RKO (cell line): ENCODE results near the gene MBLAC2.

Experiments used
- DNase-seq: peaks from one replicate; pipeline ENCODE4 v3.0.0-alpha.2; 2016; ENCODE audit warnings: low spot score

MBLAC2 gene

DNA sequence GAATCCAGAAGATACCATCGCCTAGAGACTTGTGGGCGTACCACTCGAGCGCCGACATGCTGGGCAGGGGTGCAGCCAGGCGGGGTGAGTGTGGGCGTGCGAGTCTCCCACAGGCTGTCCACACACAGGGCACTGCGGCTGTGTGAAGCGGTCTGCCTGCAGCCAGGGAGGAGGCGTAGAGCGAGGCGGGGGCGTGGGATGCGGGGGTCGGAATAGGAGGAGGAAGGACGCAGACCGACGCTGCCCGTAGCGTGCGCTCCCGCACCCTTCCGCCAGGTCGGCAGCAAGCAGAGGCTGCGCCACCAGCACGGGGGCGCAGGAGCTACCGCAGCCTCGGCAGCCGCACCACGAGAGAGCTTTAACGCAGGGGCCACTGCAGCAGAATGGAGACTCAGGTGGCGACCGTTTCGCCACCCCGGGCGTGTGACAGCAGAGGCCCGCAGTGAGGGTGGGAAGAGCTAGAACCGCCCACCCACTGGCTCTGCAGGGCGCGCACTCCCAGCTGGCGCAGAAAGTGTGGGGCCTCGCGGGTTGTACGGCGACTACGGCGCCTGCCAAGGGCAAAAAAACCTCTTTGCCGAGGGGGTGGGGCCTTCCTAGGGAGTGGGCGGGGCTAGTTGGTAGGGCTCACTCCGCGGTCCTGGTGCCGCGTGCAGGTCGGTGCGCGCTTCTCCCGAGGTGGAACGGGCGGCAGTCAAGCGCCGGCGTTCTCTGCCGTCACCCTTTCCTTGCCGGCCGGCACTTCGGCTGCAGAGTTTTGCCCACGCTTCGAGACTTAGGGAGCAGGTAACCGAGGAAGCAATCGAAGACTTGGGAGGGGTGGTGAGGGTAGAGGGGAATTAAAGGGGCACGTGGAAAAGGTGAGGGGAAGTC is at the start of gene MBLAC2, which contains the start of gene POLR3G:
TSS of gene MBLAC2 (minus strand) at position 537 of the 873 bp plus-strand sequence. CDS start at position 58, 479 bp downstream.
TSS of gene POLR3G (plus strand) at position 630 of the 873 bp plus-strand sequence. CDS start 10,704 bp downstream, outside the sequence.
- peak; percentile 91 for DNase-seq

DNA sequence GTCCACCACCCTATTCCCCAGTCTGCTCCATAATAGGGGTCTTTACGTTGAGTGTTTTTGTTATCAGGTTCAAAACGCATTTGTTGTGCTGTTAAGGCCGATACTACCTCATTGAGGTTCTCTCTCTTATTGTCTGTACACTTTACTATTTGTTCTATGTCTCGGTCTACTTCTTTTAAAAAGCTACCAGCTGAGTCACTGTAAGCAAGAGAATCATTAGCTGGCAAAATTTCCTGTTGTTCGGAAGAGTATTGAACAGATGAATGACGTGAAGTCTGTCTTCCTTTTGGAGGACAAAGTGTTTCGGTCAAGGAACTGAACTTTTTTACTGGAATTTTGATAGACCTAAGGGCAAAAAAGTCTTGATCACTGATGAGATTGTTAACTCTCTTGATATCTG is 44.5 kb upstream of the MBLAC2 start:
- DNase-seq: no peak

DNA sequence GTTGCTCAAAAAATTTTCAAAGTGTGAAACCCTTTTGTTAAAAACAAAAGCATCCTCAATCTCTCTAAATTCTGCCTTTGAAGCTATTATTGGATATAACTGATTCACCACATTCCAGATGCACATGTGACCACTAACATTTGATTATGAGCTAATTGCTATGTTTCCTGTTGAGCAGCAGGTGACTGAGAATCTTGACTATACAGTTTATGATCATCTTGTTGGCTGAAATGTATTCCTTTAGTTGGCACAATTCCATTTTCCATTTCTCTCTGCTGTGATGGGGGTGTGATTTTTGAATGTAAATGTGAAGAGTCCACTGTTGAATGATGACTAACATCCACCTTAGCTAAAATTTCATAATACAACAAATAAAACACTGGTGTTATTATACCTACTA is 44.1 kb upstream of the MBLAC2 start:
- DNase-seq: peak; percentile 64

DNA sequence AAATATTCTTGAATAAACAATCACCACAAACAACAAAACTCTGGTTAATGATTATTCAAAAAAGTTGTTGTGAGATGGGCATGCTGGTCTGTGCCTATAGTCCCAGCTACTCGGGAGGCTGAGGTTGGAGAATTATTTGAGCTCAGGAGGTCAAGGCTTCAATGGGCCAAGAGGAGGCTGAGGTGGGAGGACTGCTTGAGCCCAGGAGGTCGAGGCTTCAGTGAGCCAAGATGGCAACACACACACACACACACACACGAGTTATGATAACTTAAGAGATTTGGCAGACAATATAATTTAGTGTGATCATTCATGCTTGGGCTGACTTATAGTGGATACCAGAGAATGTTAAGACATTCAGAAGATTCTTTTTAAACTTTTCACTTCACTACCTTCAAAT is 39.9 kb upstream of the MBLAC2 start:
- DNase-seq: no peak

DNA sequence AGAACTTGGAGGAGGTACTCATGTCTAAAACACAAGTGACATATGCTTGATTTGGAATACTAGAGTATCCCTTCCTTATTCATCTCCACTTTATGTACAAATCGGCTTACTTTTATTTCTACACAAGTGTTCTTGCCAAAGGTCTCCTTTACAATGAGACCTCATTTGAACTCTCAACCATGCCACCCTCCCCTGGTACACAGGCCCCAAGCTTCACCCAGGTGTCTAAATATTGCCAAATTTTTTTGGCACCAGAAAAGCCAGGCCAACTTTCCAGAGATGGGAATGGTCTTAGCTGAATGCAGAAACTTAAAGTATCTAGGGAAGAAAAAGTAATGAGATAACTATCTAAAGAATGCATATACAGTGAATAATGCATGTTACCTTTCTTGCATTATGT is 35.9 kb upstream of the MBLAC2 start:
- DNase-seq: no peak

DNA sequence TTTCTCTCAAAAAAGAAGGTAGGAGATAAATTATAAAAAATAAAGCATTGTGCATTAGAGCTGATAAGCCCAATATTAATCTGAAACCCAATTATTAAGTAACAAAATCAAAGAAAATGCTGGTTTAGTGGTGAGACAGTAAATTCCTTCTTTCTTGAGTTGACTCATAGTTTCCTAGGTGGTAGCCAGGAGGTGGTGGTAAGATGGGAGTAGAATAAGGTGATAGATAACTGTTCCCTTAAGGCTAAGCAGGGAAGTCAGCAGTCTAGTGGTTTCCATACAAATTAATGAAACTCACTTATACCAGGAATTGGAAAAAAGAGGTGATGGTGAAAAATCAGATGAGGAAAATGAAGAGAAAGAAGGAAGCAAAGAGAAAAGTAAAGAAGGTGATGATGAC is 31.6 kb upstream of the MBLAC2 start:
- no peak for DNase-seq

DNA sequence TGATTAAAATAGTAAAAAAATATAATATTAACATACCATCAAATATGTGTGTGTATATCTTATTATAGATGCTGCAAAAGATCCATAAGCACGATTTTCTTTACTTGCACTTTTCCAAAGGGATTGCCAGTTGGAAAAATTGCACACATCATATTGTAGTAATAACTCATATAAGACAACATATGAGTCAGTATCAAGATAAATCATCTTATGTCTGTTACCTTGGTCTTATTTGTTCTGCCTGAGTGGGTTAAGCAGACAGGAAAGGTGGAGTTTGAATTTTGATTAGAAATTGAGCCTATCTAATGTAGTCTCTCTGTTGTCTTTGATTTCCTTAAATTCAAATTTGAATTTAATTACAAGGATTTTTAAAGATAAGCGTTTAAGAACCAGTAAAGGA is 30.2 kb upstream of the MBLAC2 start:
- DNase-seq: peak; percentile 18

DNA sequence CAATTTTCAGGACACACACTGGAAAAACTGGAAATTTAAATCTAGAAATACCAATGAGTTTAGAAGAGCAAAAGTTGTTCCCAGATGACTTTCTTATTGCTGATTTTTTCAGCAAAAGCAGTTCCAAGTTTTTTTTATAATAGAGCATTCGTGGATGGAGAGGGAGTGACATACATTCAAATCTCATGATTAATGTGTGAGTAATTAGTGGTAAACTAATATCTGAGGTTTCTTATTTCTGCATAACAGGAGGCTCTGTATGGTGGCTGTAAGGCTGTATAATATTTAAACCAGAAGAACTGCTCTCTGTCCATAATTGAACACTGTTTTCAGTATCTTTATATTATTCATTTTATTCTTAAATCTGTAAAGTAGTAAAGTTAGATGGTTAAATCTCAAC is 29.0 kb upstream of the MBLAC2 start:
- no peak for DNase-seq

DNA sequence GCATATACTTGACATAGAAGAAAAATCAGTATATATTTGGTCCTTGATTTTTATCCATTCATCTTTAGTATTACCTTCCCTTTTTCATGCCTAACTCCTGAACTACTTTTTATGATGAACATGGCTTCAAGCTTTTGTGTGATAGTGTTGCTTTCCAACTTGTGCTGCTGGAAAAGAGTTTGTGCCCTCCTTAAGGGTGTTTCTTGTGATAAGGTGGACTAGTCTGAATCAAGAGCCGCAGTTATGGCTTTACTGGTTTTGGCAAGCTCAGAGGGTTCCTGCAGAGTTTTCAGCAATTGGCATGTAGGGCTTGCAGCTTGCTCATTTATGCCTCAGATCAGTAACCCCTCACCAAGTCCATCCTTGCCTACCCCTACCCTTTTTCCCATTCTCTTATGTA is 20.6 kb upstream of the MBLAC2 start:
- DNase-seq: no peak

DNA sequence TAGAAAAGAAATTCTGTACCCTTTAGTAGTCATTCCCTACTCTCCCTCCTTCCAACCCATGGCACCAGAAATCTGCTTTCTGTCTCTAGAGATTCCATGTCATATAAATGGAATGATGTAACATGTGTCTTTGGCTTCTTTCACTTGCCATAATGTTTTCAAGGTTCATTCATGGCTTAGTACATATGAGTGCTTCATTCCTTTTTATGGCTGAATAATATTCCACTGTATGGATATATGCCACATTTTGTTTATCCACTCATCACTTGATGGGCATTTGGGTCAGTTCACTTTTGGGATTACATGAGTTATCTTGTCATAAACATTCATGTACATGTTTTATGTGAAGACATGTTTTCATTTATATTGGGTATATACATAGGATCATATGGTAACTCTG is 19.5 kb upstream of the MBLAC2 start:
- no peak for DNase-seq

DNA sequence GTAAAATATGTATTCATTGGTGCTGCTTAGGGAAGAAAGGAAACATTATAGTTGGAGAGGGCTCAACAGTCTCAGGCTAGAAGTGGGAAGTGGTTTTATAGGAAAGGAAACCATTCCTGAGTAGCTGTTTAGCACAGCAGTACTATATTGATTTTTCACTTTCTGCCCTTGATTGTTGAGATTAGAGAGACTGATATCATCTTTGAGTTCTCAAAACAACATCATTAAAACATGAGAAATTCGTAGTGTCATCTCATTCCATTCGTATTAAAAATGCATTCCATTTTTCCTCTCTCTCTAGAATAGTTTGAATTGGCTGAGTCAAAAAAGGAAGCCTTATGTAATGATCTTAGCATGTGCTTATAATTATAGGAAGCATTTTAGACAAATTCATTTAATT is 14.2 kb upstream of the MBLAC2 start:
- no peak for DNase-seq

DNA sequence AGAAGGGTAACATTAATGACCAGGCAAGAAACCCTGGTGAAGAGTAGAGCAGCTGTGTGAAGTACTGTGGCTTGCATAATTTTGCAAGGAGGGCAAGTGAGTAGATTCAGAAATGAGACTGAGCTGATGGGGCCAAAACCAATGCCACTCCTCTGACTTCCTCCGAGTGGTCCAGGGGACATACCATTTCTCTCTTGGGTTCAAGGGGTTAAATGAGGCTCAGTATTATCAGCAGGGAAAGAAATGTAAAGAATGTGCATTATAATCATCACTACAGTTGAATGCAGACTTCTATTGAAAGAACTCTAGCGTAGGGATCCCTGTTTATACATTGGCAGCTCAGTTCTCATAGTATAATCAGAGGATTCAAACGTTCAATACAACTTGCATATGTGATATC is 10.0 kb upstream of the MBLAC2 start:
- no peak for DNase-seq

DNA sequence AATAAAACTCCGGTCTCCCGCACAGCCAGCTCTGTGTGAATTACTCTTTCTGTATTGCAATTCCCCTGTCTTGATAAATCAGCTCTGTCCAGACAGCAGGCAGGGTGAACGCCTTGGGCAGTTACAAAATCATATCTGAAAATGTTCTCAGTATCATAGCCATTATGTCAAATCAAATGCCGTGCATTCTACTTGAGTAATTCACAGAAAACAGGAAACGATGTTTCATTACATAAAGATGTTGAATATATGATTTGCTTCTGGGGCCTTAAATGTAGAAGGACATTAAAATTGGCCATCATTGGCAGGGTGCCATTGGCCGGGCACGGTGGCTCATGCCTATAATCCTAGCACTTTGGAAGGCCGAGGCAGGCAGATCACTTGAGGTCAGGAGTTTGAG is 8.6 kb upstream of the MBLAC2 start:
- DNase-seq: no peak

DNA sequence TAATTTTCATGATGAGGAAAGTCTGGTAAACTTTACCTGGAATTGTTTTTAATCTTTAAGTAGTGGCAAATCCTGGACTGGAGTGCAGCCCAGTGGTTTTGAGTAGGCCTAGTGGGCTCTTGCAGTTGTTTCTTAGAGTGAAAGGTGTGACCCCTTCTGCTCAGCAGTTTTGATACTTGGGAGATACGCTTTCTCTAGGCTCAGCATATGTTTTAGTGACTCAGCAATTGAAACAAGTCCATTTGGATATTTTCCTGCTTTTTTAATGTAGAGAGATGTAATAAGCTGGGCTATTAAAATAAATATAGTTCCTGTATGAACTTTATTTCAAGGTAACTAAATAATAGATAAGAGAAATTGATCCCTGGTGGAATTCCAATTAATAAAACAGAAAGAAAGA is 6.1 kb upstream of the MBLAC2 start:
- DNase-seq: no peak

DNA sequence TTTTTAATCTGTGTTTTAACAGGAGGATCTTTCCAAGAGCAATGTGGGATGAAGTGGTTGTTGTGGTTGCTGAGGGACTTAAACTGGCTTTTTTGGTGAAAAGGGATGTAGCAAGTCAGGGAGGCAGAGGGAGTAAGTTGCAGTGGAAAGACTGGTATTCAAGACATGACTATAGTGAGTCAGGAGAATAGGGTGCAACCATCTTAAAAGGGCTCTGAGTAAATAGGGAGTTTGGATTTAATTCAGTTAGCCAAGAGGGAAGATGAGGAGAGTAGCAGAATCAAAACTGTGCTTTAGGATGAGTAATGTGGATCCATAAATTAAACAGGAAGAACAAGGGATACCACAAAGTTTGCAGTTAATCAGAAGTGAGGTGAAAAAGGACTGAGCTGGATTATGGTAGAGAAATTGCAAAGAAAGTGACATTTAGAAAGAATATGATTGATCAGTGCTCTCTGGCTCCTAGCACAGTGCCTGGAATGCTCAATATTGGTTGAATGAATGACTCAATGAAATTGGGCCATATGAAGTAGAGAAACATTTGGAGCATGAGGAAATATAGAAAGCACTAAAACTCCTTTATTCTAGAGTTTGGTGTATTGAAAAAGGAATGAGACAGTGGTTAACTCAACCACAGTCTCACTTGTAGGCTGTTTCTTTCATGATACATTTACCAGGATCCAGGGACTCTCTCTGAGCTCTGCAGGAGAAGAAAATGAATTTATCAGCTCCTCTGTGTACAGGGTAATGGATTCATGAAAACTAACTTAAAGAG is 5.2 kb upstream of the MBLAC2 start:
- DNase-seq: no peak

DNA sequence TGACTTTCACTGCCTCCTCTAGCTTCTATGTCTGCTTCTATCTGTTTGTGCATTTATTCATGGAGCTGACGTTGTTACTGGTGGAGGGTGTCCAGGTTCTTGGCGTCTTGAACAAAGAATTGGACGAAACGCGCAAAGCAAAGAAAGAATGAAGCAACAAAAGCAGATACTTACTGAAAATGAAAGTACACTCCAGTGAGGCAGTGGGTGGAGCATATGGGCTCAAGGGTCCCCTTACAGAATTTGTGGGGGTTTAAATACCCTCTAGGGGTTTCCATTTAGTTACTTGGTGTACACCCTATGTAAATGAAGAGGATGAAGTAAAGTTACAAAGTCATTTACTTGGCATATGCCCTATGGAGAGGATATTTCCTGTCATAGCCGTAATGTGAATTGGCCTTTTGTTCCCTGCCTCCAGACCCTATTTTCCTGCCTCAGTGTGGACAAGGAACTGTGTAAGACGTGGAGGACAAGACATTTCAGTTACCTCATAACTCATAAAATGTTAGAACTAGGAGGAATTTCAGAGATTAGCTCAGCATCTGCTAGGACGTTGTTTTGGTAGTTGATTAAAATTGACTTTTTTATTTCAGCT is 3.1 kb upstream of the MBLAC2 start:
- no peak for DNase-seq

DNA sequence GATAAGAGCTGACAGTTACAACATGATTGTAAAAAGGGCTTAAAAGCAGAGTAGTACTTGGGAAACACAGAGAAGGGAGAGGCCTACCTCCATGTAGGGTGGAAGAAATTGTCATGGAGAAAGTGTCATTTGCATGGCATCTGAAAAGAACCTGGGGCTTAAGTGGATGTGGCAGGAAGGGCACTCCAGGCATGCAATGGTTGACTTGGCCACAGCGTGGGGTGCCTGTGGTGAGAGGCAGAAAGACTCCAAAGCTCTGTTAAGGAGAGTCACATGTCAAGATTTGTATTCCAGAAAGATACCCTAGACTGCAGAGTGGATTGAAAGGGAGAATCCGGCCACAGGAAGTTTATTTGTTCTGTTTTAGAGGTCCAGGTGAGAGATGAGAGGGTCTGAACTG is 2.5 kb upstream of the MBLAC2 start:
- no peak for DNase-seq

DNA sequence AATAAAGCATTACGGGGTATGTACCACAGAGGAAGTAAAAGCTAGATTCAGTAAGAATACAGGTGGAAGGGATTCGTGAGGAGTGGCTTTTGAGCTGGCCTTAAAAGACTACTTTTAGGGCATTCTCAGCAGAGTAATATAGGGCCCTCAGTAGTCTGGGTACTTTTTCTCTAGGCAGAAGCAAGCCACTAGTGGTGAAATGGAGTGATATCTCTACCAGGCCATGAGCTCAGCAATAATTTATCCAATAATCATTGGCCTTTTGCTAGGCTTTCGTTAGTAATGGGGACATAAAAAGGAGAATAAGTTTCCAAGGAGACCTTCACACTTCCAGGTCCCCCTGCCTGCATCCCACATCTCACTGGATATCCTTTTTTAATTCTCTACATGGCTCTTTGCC is 1.8 kb upstream of the MBLAC2 start:
- peak; percentile 15 for DNase-seq

DNA sequence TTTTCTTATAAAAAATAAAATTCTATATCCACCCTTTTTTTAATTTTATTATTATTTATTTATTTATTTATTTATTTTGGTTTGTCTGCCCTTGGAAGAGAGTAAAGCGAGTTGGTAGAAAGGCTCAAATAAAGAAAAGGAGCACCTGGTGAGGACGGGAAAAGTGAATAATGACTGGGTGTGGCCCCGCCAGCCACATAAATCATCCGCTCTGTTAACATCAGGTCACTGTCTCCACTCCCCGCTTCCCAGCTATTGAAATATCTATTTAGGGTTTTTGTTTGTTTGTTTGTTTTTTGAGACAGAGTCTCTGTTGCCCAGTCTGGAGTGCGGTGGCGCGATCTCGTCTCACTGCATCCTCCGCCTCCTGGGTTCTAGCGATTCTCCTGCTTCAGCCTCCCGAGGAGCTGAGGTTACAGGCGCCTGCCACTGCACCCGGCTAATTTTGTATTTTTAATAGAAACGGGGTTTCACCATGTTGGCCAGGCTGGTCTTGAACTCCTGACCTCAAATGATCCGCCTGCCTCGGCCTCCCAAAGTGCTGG is 937 bp upstream of the MBLAC2 start:
- DNase-seq: peak; percentile 50

DNA sequence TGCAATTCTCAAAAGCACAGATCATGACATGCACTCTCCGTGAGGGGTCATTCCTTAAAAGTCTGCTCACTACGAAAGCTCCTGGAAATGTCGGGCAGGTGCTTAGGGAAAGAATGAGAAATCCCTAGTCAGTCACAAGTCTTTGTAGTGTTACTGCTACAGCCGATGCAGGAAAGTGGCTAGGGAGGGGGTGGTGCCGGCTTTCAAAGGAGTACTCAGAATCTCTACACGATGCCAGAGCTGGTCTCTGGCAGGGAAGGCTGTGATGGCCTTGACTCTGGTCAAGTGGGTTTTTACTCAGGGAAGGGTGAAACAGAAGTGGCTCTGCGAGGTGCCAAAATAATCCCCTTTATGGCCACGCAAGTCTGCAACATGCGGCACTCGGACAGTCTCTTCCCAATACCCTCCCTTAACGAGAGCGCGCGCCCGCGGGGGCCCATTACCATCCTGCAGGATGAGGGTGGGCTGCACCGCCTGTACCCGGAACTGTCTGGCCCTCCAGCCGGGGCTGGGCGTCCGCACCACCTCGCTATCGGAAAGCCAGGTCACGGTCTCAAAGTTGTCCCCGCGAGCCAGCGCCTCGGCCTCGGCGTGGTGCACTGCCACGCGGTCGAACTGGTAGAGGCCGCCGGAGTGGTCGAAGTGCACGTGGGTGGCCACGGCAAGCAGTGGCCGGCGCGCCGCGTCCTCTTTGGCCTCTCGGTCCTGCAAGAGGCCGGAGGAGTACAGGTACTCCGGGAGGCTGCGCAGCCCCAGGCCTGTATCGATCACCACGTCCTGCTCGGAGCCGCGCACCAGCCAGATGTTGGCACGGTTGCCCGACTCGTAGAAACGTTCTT is 956 bp downstream of the MBLAC2 start:
- peak; percentile 75 for DNase-seq

DNA sequence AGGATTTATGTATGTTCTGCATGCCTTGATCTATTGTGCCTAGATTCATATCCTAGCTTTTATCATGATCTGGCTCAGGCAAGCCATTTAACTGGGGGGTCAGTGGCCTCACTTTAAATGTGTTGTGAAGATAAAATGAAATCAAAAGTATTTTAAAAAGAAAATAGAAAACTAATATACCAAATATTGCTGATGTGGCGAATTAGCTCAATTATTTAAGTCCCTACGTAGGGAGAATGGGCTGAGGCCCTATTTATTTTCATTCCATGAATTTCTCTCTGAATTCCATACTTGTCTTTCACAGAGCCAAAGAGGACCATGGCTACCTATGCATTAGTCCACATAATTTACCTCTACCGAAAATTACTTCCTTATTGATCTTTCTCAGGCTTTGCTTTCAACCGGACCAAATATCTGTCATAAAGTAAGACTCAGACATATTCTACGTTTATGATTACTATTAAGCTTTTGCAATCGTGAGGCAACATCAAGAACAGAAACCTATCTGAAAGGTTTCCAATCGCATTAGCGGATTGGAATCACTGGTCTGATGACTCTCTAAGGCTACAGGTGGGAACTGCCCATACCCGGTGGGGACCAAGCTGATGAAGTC is 1.7 kb downstream of the MBLAC2 start:
- DNase-seq: no peak
